Peyer's patch (tissue), 4 donors: ENCODE results near the gene PLIN3. TPM values are rescaled to one million over a fixed set of nuclear protein-coding genes. Genes with fewer than 3 reads are reported as not detected.
A peak's percentile ranks its signal among the peaks of the same experiment; 100 is the strongest.
"Not testable (repeated sequence)": the region's sequence is repeated elsewhere in the genome, so short reads cannot be mapped to it uniquely, and the experiment has no call there.

Experiments used
- DNase-seq, 3 donors: peaks; one replicate each; pipeline ENCODE4 v3.0.0-alpha.2; 2017 to 2019
- H3K27ac ChIP-seq, 4 donors: fragments of 200-600 bp; sonication (generic); one replicate each; pipeline ENCODE4 v1.5.1; 2016 to 2019
- H3K27me3 ChIP-seq, 2 donors: fragments of 200-600 bp; sonication (generic); one replicate each; pipeline ENCODE4 v1.5.1; 2019
- H3K36me3 ChIP-seq, 3 donors: fragments of 200-600 bp; sonication (generic); one replicate each; pipeline ENCODE4 v1.5.1; 2016 to 2019
- H3K4me1 ChIP-seq, 4 donors: fragments of 200-600 bp; sonication (generic); one replicate each; pipeline ENCODE4 v1.5.1; 2016 to 2019
- H3K4me3 ChIP-seq, 4 donors: fragments of 200-600 bp; sonication (generic); 1 replicate in 3 of 4; 2 replicates in 1 of 4; pipeline ENCODE4 v1.5.1; 2016 to 2019; ENCODE audit warnings: mild to moderate bottlenecking in 1 of 4
- H3K9me3 ChIP-seq, 4 donors: fragments of 200-600 bp; sonication (generic); one replicate each; pipeline ENCODE4 v1.5.1; 2016 to 2019; ENCODE audit warnings: mild to moderate bottlenecking in 1 of 4
- CTCF ChIP-seq, 6 experiments: fragments of 450-650 bp in 4 of 6; fragments of 200-600 bp in 2 of 6; sonication (generic) in 1 of 6; IDR thresholded peaks; one replicate each; pipeline ENCODE4 v1.5.1; 2017 to 2019; ENCODE audit warnings: antibody characterized with exemption in 6 of 6, mild to moderate bottlenecking in 3 of 6, moderate library complexity in 1 of 6
- POLR2A ChIP-seq, 2 donors: fragments of 450-650 bp; IDR thresholded peaks; one replicate each; pipeline ENCODE4 v1.5.1; 2017; ENCODE audit warnings: antibody characterized with exemption in 2 of 2, mild to moderate bottlenecking in 2 of 2, moderate library complexity in 2 of 2
- total RNA-seq, 4 donors: library from RNA; depleted of rRNA; stranded (reverse); fragments of >200 nt; gene quantifications; one replicate each; pipeline ENCODE4 v1.1.0, GENCODE V29; 2016

The PLIN3 gene
- total RNA-seq, 4 donors from 2014 or later = 22.3 to 150 (median 108) TPM

- TF ChIP-seq CTCF (IDR thresholded peaks at IDR 0.05) (no peak), POLR2A (IDR thresholded peaks at IDR 0.05) (no peak)
- DNase-seq = no peak
- H3K9me3 ChIP-seq = no peaks in the 10 kb centered on the region
- no peaks in the 10 kb centered on the region for H3K36me3 ChIP-seq
- H3K27me3 ChIP-seq = no peaks in the 10 kb centered on the region
- H3K4me3 ChIP-seq = peak overlapping the region in 2 of 4 donors; percentile 59 to 76
- H3K4me1 ChIP-seq = peaks cover 0 to 26% (median 0%) of the 10 kb centered on the region in 4 donors
- H3K27ac ChIP-seq = peak overlapping the region in 3 of 4 donors; percentile 77 to 93 (median 87)
Observed at GRCh38 chr19:4868286-4868834, 893 bp upstream of the PLIN3 start.

- TF ChIP-seq CTCF (IDR thresholded peaks at IDR 0.05) (no peak), POLR2A (IDR thresholded peaks at IDR 0.05) (no peak)
- no peaks in the 10 kb centered on the region for H3K36me3 ChIP-seq
- no peaks in the 10 kb centered on the region for H3K9me3 ChIP-seq
- DNase-seq = peak; percentile 75 to 82 (median 78)
- H3K27me3 ChIP-seq = no peaks in the 10 kb centered on the region
- H3K27ac ChIP-seq = peak overlapping the region; percentile 77 to 93 (median 83)
- peaks cover 0 to 29% (median 0%) of the 10 kb centered on the region in 4 donors for H3K4me1 ChIP-seq
- H3K4me3 ChIP-seq = peak overlapping the region; percentile 59 to 91 (median 70)
Observed at GRCh38 chr19:4866595-4867424, 657 bp downstream of the PLIN3 start.

GRCh38 chr19:4861147-4861546 lies 6.3 kb downstream of the PLIN3 start:
- H3K27me3 ChIP-seq = no peaks in the 10 kb centered on the region
- peak overlapping the region in 2 of 4 donors; percentile 41 to 52 for H3K4me3 ChIP-seq
- peaks cover 0 to 20% (median 0%) of the 10 kb centered on the region in 4 donors for H3K4me1 ChIP-seq
- TF ChIP-seq CTCF (IDR thresholded peaks at IDR 0.05) (peak in 1 of 6 experiments; percentile 21), POLR2A (IDR thresholded peaks at IDR 0.05) (peak; percentile 57 to 72)
- no peaks in the 10 kb centered on the region for H3K9me3 ChIP-seq
- peak in 2 of 3 donors; percentile 91 for DNase-seq
- peaks cover 0 to 42% (median 0%) of the 10 kb centered on the region in 3 donors for H3K36me3 ChIP-seq
- H3K27ac ChIP-seq = peak overlapping the region in 3 of 4 donors; percentile 51 to 95 (median 79)

GRCh38 chr19:4859697-4860096 lies 7.8 kb downstream of the PLIN3 start:
- no peak for DNase-seq
- peaks cover 0 to 14% (median 0%) of the 10 kb centered on the region in 4 donors for H3K4me1 ChIP-seq
- H3K27me3 ChIP-seq = no peaks in the 10 kb centered on the region
- peaks cover 0 to 54% (median 0%) of the 10 kb centered on the region in 3 donors for H3K36me3 ChIP-seq
- no peaks in the 10 kb centered on the region for H3K9me3 ChIP-seq
- TF ChIP-seq CTCF (IDR thresholded peaks at IDR 0.05) = no peak
- no peak for TF ChIP-seq POLR2A (IDR thresholded peaks at IDR 0.05)
- H3K27ac ChIP-seq = no peak overlapping the region
- no peak overlapping the region for H3K4me3 ChIP-seq

GRCh38 chr19:4856468-4856867 lies 11.0 kb downstream of the PLIN3 start:
- peaks cover 0 to 74% (median 0%) of the 10 kb centered on the region in 3 donors for H3K36me3 ChIP-seq
- not testable (repeated sequence) for H3K27me3 ChIP-seq, H3K9me3 ChIP-seq, H3K4me3 ChIP-seq, DNase-seq, H3K27ac ChIP-seq, H3K4me1 ChIP-seq

- not testable (repeated sequence) for H3K4me3 ChIP-seq, H3K4me1 ChIP-seq, H3K27me3 ChIP-seq, H3K27ac ChIP-seq, H3K9me3 ChIP-seq, DNase-seq
- peaks cover 0 to 78% (median 0%) of the 10 kb centered on the region in 3 donors for H3K36me3 ChIP-seq
Observed at GRCh38 chr19:4853506-4853905, 14.0 kb downstream of the PLIN3 start.
